Measurements from ENCODE around the gene GJB3.

Gene GJB3

GRCh38 chr1:34827341-34827941, 46.4 kb downstream of the GJB3 start:
- no peak for DNase-seq

GRCh38 chr1:34828611-34829010, 47.6 kb downstream of the GJB3 start:
- DNase-seq: no peak

GRCh38 chr1:34829250-34829649, 48.2 kb downstream of the GJB3 start:
- DNase-seq: no peak

GRCh38 chr1:34831721-34832246, 50.8 kb downstream of the GJB3 start:
- no peak for DNase-seq

- DNase-seq: no peak
These were observed 52.7 kb downstream of the GJB3 start for GRCh38 chr1:34833711-34834110.
